ENCODE data around the gene TTC4.

The TTC4 gene, protein sequence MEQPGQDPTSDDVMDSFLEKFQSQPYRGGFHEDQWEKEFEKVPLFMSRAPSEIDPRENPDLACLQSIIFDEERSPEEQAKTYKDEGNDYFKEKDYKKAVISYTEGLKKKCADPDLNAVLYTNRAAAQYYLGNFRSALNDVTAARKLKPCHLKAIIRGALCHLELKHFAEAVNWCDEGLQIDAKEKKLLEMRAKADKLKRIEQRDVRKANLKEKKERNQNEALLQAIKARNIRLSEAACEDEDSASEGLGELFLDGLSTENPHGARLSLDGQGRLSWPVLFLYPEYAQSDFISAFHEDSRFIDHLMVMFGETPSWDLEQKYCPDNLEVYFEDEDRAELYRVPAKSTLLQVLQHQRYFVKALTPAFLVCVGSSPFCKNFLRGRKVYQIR

DNA sequence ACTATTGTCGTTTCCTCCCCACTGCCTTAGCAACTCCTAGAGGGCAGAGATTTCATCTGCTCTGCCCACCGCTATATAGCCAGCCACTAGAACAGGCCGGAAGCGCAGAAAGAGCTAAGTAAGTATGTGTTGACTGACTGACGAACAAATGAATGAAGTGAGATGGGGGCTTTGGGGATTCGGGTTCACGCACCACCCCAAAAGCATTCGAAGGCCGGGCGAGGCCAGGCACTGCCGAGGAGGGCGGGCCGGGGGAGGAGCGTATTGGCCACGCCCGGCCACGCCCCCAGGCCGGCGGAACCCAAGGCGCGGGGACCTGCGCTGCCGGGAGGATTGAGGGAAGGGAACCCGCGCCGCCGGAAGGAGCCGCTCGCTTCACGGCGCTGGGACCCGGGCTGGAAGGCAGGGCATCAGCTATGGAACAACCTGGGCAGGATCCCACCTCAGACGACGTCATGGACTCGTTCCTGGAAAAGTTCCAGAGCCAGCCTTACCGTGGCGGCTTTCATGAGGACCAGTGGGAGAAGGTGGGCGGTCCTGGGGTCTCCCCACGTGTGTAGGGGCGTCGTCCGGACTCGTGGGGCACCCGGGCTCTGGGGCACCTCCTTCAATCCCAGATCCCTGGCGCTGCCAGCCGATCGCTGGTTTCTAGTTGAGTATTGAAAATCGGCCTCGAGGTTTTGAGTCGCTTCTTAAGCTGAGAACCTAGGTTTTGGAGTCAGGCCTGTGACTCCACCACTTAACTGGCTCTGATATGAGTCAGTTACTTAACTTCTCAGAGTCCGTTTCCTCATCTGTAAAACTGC lies at the start of gene TTC4:
TTC4 (plus strand) TSS at position 369 of the 806 bp plus-strand sequence; CDS start at position 417, 48 bp downstream.
- ATAC-seq: peak; percentile 98
- 0 out of 2 replicates have a peak, but pooled peaks have one; percentile 8 for TF ChIP-seq ISL1 (CRISPR knock-in tag; IDR thresholded peaks at IDR 0.05)
- no peak for TF ChIP-seq ZNF565 (CRISPR knock-in tag; conservative IDR thresholded peaks at IDR 0.05; ENCODE audit: low read depth)
- TF ChIP-seq, protein P1, sequence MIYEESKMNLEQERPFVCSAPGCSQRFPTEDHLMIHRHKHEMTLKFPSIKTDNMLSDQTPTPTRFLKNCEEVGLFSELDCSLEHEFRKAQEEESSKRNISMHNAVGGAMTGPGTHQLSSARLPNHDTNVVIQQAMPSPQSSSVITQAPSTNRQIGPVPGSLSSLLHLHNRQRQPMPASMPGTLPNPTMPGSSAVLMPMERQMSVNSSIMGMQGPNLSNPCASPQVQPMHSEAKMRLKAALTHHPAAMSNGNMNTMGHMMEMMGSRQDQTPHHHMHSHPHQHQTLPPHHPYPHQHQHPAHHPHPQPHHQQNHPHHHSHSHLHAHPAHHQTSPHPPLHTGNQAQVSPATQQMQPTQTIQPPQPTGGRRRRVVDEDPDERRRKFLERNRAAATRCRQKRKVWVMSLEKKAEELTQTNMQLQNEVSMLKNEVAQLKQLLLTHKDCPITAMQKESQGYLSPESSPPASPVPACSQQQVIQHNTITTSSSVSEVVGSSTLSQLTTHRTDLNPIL (CRISPR knock-in tag; IDR thresholded peaks at IDR 0.05; ENCODE audit: low read depth): no peak
- 0 out of 2 replicates have a peak, but pooled peaks have one; percentile 55 for TF ChIP-seq ZFP3 (CRISPR knock-in tag; IDR thresholded peaks at IDR 0.05)
- no peak for TF ChIP-seq RARB (CRISPR knock-in tag; IDR thresholded peaks at IDR 0.05)
- TF ChIP-seq ZFP30 (CRISPR knock-in tag; IDR thresholded peaks at IDR 0.05): 0 out of 2 replicates have a peak, but pooled peaks have one; percentile 14
- no peak for TF ChIP-seq TCF4 (CRISPR knock-in tag; IDR thresholded peaks at IDR 0.05; ENCODE audit: borderline replicate concordance)

DNA sequence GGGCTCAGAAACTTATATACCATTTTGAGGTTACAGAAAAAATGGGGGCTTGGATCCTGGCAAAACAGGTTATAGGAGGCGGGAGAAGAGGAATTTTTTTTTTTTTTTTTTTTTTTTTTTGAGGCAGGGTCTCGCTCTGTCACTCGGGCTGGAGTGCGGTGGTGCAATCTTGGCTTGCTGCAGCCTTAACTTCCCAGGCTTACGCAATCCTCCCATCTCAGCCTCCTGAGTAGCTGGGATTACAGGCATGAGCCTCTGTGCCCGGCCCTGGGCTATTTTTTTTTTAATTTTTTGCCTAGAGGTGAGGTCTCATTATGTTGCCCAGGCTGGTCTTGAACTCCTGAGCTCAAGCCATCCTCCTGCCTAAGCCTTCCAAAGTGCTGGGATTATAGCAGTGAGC lies 49.3 kb upstream of the TTC4 start:
- TF ChIP-seq, protein P2, sequence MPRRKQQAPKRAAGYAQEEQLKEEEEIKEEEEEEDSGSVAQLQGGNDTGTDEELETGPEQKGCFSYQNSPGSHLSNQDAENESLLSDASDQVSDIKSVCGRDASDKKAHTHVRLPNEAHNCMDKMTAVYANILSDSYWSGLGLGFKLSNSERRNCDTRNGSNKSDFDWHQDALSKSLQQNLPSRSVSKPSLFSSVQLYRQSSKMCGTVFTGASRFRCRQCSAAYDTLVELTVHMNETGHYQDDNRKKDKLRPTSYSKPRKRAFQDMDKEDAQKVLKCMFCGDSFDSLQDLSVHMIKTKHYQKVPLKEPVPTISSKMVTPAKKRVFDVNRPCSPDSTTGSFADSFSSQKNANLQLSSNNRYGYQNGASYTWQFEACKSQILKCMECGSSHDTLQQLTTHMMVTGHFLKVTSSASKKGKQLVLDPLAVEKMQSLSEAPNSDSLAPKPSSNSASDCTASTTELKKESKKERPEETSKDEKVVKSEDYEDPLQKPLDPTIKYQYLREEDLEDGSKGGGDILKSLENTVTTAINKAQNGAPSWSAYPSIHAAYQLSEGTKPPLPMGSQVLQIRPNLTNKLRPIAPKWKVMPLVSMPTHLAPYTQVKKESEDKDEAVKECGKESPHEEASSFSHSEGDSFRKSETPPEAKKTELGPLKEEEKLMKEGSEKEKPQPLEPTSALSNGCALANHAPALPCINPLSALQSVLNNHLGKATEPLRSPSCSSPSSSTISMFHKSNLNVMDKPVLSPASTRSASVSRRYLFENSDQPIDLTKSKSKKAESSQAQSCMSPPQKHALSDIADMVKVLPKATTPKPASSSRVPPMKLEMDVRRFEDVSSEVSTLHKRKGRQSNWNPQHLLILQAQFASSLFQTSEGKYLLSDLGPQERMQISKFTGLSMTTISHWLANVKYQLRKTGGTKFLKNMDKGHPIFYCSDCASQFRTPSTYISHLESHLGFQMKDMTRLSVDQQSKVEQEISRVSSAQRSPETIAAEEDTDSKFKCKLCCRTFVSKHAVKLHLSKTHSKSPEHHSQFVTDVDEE (CRISPR knock-in tag; IDR thresholded peaks at IDR 0.05): no peak
- TF ChIP-seq ZFP30 (CRISPR knock-in tag; IDR thresholded peaks at IDR 0.05) (no peak), TCF4 (CRISPR knock-in tag; IDR thresholded peaks at IDR 0.05; ENCODE audit: borderline replicate concordance) (no peak), ARNTL (CRISPR knock-in tag; IDR thresholded peaks at IDR 0.05; ENCODE audit: borderline replicate concordance, low read depth) (no peak), ZNF70 (CRISPR knock-in tag; IDR thresholded peaks at IDR 0.05) (no peak), BACH2 (CRISPR knock-in tag; IDR thresholded peaks at IDR 0.05; ENCODE audit: borderline replicate concordance) (no peak)
- ATAC-seq: no peak

DNA sequence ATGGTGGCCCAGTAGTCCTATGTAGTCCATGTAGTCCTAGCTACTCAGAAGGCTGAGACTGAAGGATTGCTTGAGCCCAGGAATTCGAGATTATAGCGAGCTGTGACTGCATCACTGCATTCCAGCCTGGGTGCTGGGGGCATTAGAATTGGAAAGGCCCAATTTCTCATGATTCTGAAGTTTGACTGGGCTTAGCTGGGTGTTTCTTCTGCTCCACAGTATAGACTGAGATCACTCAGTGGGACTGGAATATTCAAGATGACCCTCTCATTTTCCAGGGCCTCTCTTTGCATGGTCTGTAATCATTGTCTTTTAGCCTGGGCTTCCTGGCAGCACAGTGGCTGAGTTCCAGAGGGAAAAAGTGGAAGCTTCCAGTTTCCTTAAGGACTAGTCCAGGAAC lies 47.9 kb upstream of the TTC4 start:
- ATAC-seq: no peak
- no peak for TF ChIP-seq BACH2 (CRISPR knock-in tag; IDR thresholded peaks at IDR 0.05; ENCODE audit: borderline replicate concordance)
- TF ChIP-seq RARB (CRISPR knock-in tag; IDR thresholded peaks at IDR 0.05): no peak
- no peak for TF ChIP-seq SNAI2 (CRISPR knock-in tag; IDR thresholded peaks at IDR 0.05)
- TF ChIP-seq PPARA (CRISPR knock-in tag; IDR thresholded peaks at IDR 0.05; ENCODE audit: borderline replicate concordance): no peak
- no peak for TF ChIP-seq ARNTL (CRISPR knock-in tag; IDR thresholded peaks at IDR 0.05; ENCODE audit: borderline replicate concordance, low read depth)
- no peak for TF ChIP-seq ZNF8 (CRISPR knock-in tag; IDR thresholded peaks at IDR 0.05)
- no peak for TF ChIP-seq CSDC2 (CRISPR knock-in tag; IDR thresholded peaks at IDR 0.05)
- TF ChIP-seq ZC3H10 (CRISPR knock-in tag; IDR thresholded peaks at IDR 0.05): no peak
- no peak for TF ChIP-seq ZFP3 (CRISPR knock-in tag; IDR thresholded peaks at IDR 0.05)
- TF ChIP-seq, protein P1 (CRISPR knock-in tag; IDR thresholded peaks at IDR 0.05; ENCODE audit: low read depth): no peak
- no peak for TF ChIP-seq ESRRG (CRISPR knock-in tag; IDR thresholded peaks at IDR 0.05)
- no peak for TF ChIP-seq ISL1 (CRISPR knock-in tag; IDR thresholded peaks at IDR 0.05)
- TF ChIP-seq ZNF70 (CRISPR knock-in tag; IDR thresholded peaks at IDR 0.05): no peak
- TF ChIP-seq, protein P3, sequence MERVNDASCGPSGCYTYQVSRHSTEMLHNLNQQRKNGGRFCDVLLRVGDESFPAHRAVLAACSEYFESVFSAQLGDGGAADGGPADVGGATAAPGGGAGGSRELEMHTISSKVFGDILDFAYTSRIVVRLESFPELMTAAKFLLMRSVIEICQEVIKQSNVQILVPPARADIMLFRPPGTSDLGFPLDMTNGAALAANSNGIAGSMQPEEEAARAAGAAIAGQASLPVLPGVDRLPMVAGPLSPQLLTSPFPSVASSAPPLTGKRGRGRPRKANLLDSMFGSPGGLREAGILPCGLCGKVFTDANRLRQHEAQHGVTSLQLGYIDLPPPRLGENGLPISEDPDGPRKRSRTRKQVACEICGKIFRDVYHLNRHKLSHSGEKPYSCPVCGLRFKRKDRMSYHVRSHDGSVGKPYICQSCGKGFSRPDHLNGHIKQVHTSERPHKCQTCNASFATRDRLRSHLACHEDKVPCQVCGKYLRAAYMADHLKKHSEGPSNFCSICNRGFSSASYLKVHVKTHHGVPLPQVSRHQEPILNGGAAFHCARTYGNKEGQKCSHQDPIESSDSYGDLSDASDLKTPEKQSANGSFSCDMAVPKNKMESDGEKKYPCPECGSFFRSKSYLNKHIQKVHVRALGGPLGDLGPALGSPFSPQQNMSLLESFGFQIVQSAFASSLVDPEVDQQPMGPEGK (CRISPR knock-in tag; IDR thresholded peaks at IDR 0.05; ENCODE audit: borderline replicate concordance): no peak
- TF ChIP-seq, protein P2 (CRISPR knock-in tag; IDR thresholded peaks at IDR 0.05): no peak
- TF ChIP-seq, protein P4, sequence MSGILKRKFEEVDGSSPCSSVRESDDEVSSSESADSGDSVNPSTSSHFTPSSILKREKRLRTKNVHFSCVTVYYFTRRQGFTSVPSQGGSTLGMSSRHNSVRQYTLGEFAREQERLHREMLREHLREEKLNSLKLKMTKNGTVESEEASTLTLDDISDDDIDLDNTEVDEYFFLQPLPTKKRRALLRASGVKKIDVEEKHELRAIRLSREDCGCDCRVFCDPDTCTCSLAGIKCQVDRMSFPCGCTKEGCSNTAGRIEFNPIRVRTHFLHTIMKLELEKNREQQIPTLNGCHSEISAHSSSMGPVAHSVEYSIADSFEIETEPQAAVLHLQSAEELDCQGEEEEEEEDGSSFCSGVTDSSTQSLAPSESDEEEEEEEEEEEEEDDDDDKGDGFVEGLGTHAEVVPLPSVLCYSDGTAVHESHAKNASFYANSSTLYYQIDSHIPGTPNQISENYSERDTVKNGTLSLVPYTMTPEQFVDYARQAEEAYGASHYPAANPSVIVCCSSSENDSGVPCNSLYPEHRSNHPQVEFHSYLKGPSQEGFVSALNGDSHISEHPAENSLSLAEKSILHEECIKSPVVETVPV (CRISPR knock-in tag; IDR thresholded peaks at IDR 0.05): no peak
- no peak for TF ChIP-seq ZFP30 (CRISPR knock-in tag; IDR thresholded peaks at IDR 0.05)
- TF ChIP-seq TOX (CRISPR knock-in tag; IDR thresholded peaks at IDR 0.05; ENCODE audit: borderline replicate concordance): no peak

All from SK-N-SH treated with all-trans-retinoic acid at 6 μM for 48 hours (cell line).